Adipocyte (in vitro differentiated cells): Measurements from ENCODE around the gene CTSH.
"Not testable (repeated sequence)": the region's sequence is repeated elsewhere in the genome, so short reads cannot be mapped to it uniquely, and the experiment has no call there.

Experiments
- DNase-seq: peaks from one replicate; pipeline ENCODE4 v3.0.0-alpha.2; 2015; ENCODE audit warnings: low read depth
- H3K27me3 ChIP-seq: replicated peaks from 2 replicates; pipeline ENCODE4 v1.7.0; 2013; ENCODE audit warnings: mild to moderate bottlenecking, low read length, moderate library complexity; ENCODE audit not compliant: control insufficient read depth, insufficient read depth
- H3K36me3 ChIP-seq: 2 replicates; pipeline ENCODE4 v1.7.0; 2013; ENCODE audit warnings: low read length, mild to moderate bottlenecking, moderate library complexity; ENCODE audit not compliant: control insufficient read depth, insufficient read depth, severe bottlenecking
- H3K4me1 ChIP-seq: 2 replicates; pipeline ENCODE4 v1.7.0; 2013; ENCODE audit warnings: mild to moderate bottlenecking, low read length, moderate library complexity; ENCODE audit not compliant: control insufficient read depth, insufficient read depth
- H3K4me3 ChIP-seq: 2 replicates; pipeline ENCODE4 v1.7.0; 2013; ENCODE audit warnings: mild to moderate bottlenecking, low read length, moderate library complexity
- H3K9ac ChIP-seq: 2 replicates; pipeline ENCODE4 v1.7.0; 2013; ENCODE audit warnings: mild to moderate bottlenecking, low read length, moderate library complexity
- H3K9me3 ChIP-seq: 2 replicates; pipeline ENCODE4 v1.7.0; 2013; ENCODE audit warnings: mild to moderate bottlenecking, low read length, moderate library complexity; ENCODE audit not compliant: control insufficient read depth

CTSH gene

GRCh38 chr15:78934655-78935023 lies 10.2 kb downstream of the CTSH start:
- Histone ChIP-seq H3K9me3 (no peaks in the 10 kb centered on the region), H3K36me3 (no peaks in the 10 kb centered on the region), H3K4me1 (peaks cover 24% of the 10 kb centered on the region), H3K9ac (no peak overlapping the region), H3K27me3 (peaks cover 5% of the 10 kb centered on the region), H3K4me3 (no peak overlapping the region)
- no peak for DNase-seq

GRCh38 chr15:78933823-78934654 lies 10.8 kb downstream of the CTSH start:
- Histone ChIP-seq H3K36me3 (no peaks in the 10 kb centered on the region), H3K27me3 (peaks cover 5% of the 10 kb centered on the region), H3K4me1 (peaks cover 23% of the 10 kb centered on the region), H3K9ac (no peak overlapping the region), H3K4me3 (no peak overlapping the region), H3K9me3 (no peaks in the 10 kb centered on the region)
- DNase-seq, result peak; percentile 27

GRCh38 chr15:78933187-78933822 lies 11.5 kb downstream of the CTSH start:
- no peaks in the 10 kb centered on the region for H3K36me3 ChIP-seq
- peaks cover 5% of the 10 kb centered on the region for H3K27me3 ChIP-seq
- H3K9ac ChIP-seq, result no peak overlapping the region
- peaks cover 18% of the 10 kb centered on the region for H3K4me1 ChIP-seq
- no peak for DNase-seq
- no peak overlapping the region for H3K4me3 ChIP-seq
- H3K9me3 ChIP-seq, result no peaks in the 10 kb centered on the region

- no peak for DNase-seq
- H3K4me1 ChIP-seq, result peaks cover 14% of the 10 kb centered on the region
- peaks cover 5% of the 10 kb centered on the region for H3K27me3 ChIP-seq
- H3K4me3 ChIP-seq, result no peak overlapping the region
- peaks cover 5% of the 10 kb centered on the region for H3K36me3 ChIP-seq
- no peaks in the 10 kb centered on the region for H3K9me3 ChIP-seq
- no peak overlapping the region for H3K9ac ChIP-seq
Observed at GRCh38 chr15:78932258-78932808, 12.5 kb downstream of the CTSH start.

- Histone ChIP-seq H3K9me3 (no peaks in the 10 kb centered on the region), H3K27me3 (peaks cover 5% of the 10 kb centered on the region), H3K4me3 (no peak overlapping the region), H3K4me1 (peaks cover 8% of the 10 kb centered on the region), H3K36me3 (peaks cover 12% of the 10 kb centered on the region), H3K9ac (no peak overlapping the region)
- DNase-seq, result no peak
Observed at GRCh38 chr15:78931439-78932257, 13.2 kb downstream of the CTSH start.

GRCh38 chr15:78930577-78931388 lies 14.1 kb downstream of the CTSH start:
- peak; percentile 78 for DNase-seq
- H3K4me3 ChIP-seq, result no peak overlapping the region
- peaks cover 20% of the 10 kb centered on the region for H3K36me3 ChIP-seq
- peaks cover 5% of the 10 kb centered on the region for H3K27me3 ChIP-seq
- peaks cover 8% of the 10 kb centered on the region for H3K4me1 ChIP-seq
- H3K9ac ChIP-seq, result no peak overlapping the region
- no peaks in the 10 kb centered on the region for H3K9me3 ChIP-seq

GRCh38 chr15:78929536-78930264 lies 15.1 kb downstream of the CTSH start:
- no peak for DNase-seq
- Histone ChIP-seq H3K4me3 (no peak overlapping the region), H3K27me3 (peaks cover 5% of the 10 kb centered on the region), H3K4me1 (peaks cover 8% of the 10 kb centered on the region), H3K36me3 (peaks cover 27% of the 10 kb centered on the region), H3K9me3 (no peaks in the 10 kb centered on the region), H3K9ac (no peak overlapping the region)

GRCh38 chr15:78928616-78929093 lies 16.2 kb downstream of the CTSH start:
- Histone ChIP-seq H3K9ac (no peak overlapping the region), H3K36me3 (peaks cover 27% of the 10 kb centered on the region), H3K4me3 (no peak overlapping the region), H3K4me1 (peaks cover 8% of the 10 kb centered on the region), H3K9me3 (no peaks in the 10 kb centered on the region), H3K27me3 (peaks cover 5% of the 10 kb centered on the region)
- no peak for DNase-seq

- H3K9me3 ChIP-seq, H3K9ac ChIP-seq, H3K4me1 ChIP-seq, H3K4me3 ChIP-seq, DNase-seq, H3K27me3 ChIP-seq: not testable (repeated sequence)
- H3K36me3 ChIP-seq, result peaks cover 31% of the 10 kb centered on the region
Observed at GRCh38 chr15:78928176-78928575, 16.7 kb downstream of the CTSH start.
